NCI-H2227 treated with DMSO at 0.1 percent for 48 hours (cell line): ENCODE measurements around the gene ATP8A2.

Source experiments
- DNase-seq: peaks from one replicate; lab custom pipeline; 2025; lab: John Stamatoyannopoulos, UW

ATP8A2 gene

GRCh38 chr13:25384758-25385410 lies 13.1 kb downstream of the ATP8A2 start:
- no peak for DNase-seq

GRCh38 chr13:25391932-25392331 lies 20.2 kb downstream of the ATP8A2 start:
- DNase-seq = no peak

- no peak for DNase-seq
These were observed 22.8 kb downstream of the ATP8A2 start for GRCh38 chr13:25394402-25395060.

GRCh38 chr13:25397763-25398162 lies 26.0 kb downstream of the ATP8A2 start:
- DNase-seq = no peak

- DNase-seq = no peak
These were observed 29.2 kb downstream of the ATP8A2 start for GRCh38 chr13:25400925-25401324.

- DNase-seq = no peak
These were observed 30.2 kb downstream of the ATP8A2 start for GRCh38 chr13:25401958-25402357.

GRCh38 chr13:25406377-25406776 lies 34.6 kb downstream of the ATP8A2 start:
- DNase-seq = no peak

GRCh38 chr13:25409938-25410337 lies 38.2 kb downstream of the ATP8A2 start:
- DNase-seq = no peak

GRCh38 chr13:25415241-25415640 lies 43.5 kb downstream of the ATP8A2 start:
- no peak for DNase-seq

- no peak for DNase-seq
These were observed 45.8 kb downstream of the ATP8A2 start for GRCh38 chr13:25417535-25417934.

- no peak for DNase-seq
These were observed 48.4 kb downstream of the ATP8A2 start for GRCh38 chr13:25420161-25420560.

- no peak for DNase-seq
These were observed 49.8 kb downstream of the ATP8A2 start for GRCh38 chr13:25421612-25422011.

GRCh38 chr13:25422153-25422552 lies 50.4 kb downstream of the ATP8A2 start:
- DNase-seq = no peak

GRCh38 chr13:25423831-25424230 lies 52.1 kb downstream of the ATP8A2 start:
- no peak for DNase-seq

GRCh38 chr13:25429466-25429865 lies 57.7 kb downstream of the ATP8A2 start:
- no peak for DNase-seq

GRCh38 chr13:25432691-25433090 lies 60.9 kb downstream of the ATP8A2 start:
- DNase-seq = no peak

GRCh38 chr13:25440061-25440460 lies 68.3 kb downstream of the ATP8A2 start:
- DNase-seq = no peak

GRCh38 chr13:25446261-25446660 lies 74.5 kb downstream of the ATP8A2 start:
- no peak for DNase-seq

GRCh38 chr13:25447396-25447795 lies 75.6 kb downstream of the ATP8A2 start:
- DNase-seq = no peak

GRCh38 chr13:25453850-25454365 lies 82.1 kb downstream of the ATP8A2 start:
- no peak for DNase-seq

GRCh38 chr13:25455146-25455545 lies 83.4 kb downstream of the ATP8A2 start:
- peak; percentile 17 for DNase-seq

GRCh38 chr13:25457566-25457965 lies 85.8 kb downstream of the ATP8A2 start:
- DNase-seq = no peak

- DNase-seq = no peak
These were observed 90.7 kb downstream of the ATP8A2 start for GRCh38 chr13:25462301-25463125.
